Lung (tissue), 16 donors: ENCODE measurements around the gene EIF2S2. TPM values are rescaled to one million over a fixed set of nuclear protein-coding genes. Genes with fewer than 3 reads are reported as not detected.
"Not testable (repeated sequence)": the region's sequence is repeated elsewhere in the genome, so short reads cannot be mapped to it uniquely, and the experiment has no call there.

Experiments used
- ATAC-seq: fragments of 200-7000 bp; cut with Tn5 transposase; one replicate; pipeline ENCODE4 v1.9.1; 2020; ENCODE audit warnings: moderate number of reproducible peaks; ENCODE audit not compliant: insufficient read depth, low FRiP score
- DNase-seq, 3 donors: peaks; one replicate each; pipeline ENCODE4 v3.0.0-alpha.2; 2013 to 2017
- H3K27ac ChIP-seq, 2 donors: one replicate each; pipeline ENCODE4 v1.5.1; 2013; ENCODE audit warnings: mild to moderate bottlenecking in 2 of 2, moderate library complexity in 2 of 2, control low read depth in 1 of 2, inconsistent platforms in 1 of 2, low read depth in 1 of 2, low read length in 1 of 2
- H3K27me3 ChIP-seq, 3 donors: one replicate each; pipeline ENCODE4 v1.5.1; 2013; ENCODE audit warnings: low read length in 2 of 3; ENCODE audit not compliant: control insufficient read depth in 3 of 3, insufficient read depth in 3 of 3
- H3K36me3 ChIP-seq, 4 donors: one replicate each; pipeline ENCODE4 v1.5.1; 2013; ENCODE audit warnings: low read length in 4 of 4, mild to moderate bottlenecking in 1 of 4, moderate library complexity in 1 of 4; ENCODE audit not compliant: control insufficient read depth in 4 of 4, insufficient read depth in 4 of 4
- H3K4me1 ChIP-seq, 5 donors: one replicate each; pipeline ENCODE4 v1.5.1; 2013; ENCODE audit warnings: low read length in 5 of 5, mild to moderate bottlenecking in 2 of 5, moderate library complexity in 1 of 5; ENCODE audit not compliant: control insufficient read depth in 5 of 5, insufficient read depth in 5 of 5
- H3K4me3 ChIP-seq: one replicate; pipeline ENCODE4 v1.5.1; 2013; ENCODE audit warnings: mild to moderate bottlenecking, control low read depth, moderate library complexity
- H3K9ac ChIP-seq, 2 donors: one replicate each; pipeline ENCODE4 v1.5.1; 2013; ENCODE audit warnings: low read length in 2 of 2, control low read depth in 1 of 2; ENCODE audit not compliant: insufficient read depth in 1 of 2
- H3K9me3 ChIP-seq, 4 donors: one replicate each; pipeline ENCODE4 v1.5.1; 2013; ENCODE audit warnings: low read length in 3 of 4, mild to moderate bottlenecking in 1 of 4, moderate library complexity in 1 of 4; ENCODE audit not compliant: control insufficient read depth in 4 of 4, insufficient read depth in 3 of 4
- CTCF ChIP-seq: IDR thresholded peaks from 2 replicates; pipeline ENCODE4 v1.5.1; 2012; ENCODE audit warnings: mild to moderate bottlenecking; ENCODE audit errors: control extremely low read depth, extremely low read depth
- WGBS, 2 donors: extraction: QIAGEN DNeasy Blood & Tissue Kit; methylation state at CpG; one replicate each; pipeline ENCODE4 v1.1.7; 2013; 5-methylcytosine and 5-hydroxymethylcytosine counted together
- long read RNA-seq, 5 donors: transcript quantifications; one replicate each; lab custom pipeline, GENCODE V29; 2026
- polyA plus RNA-seq, 2 donors: library from polyadenylated mRNA; stranded (reverse); fragments of 200-250 nt; gene quantifications; one replicate each; pipeline ENCODE4 v1.2.1, GENCODE V29; 2013
- total RNA-seq, 2 donors: library from RNA; depleted of rRNA in 1 of 2; stranded (reverse); fragments of >200 nt in 1 of 2; gene quantifications; one replicate each; pipeline ENCODE4 v1.2.1, GENCODE V29; 2014 to 2021
- donor health status: control.
- donor health status: control.
- donor health status: Bipolar disorder and iron deficiency.
- donor health status: healthy.
- donor health status: DM: yes; HTN: yes; CAD: no.

Gene EIF2S2
- total RNA-seq (10 to 100 TPM; 48.2 to 55.9 TPM), polyA plus RNA-seq (10 to 100 TPM; 37.5 to 69.7 TPM)
- long read RNA-seq, donor 1, transcript EIF2S2-201 (9 exons, 2,656 nt) = major isoform, 29 of 97 reads
- long read RNA-seq, donor 1, partial matches to known transcripts = 68 of 97 reads
- long read RNA-seq, donor 1, other reads (novel, unspliced or antisense) = 0 of 97 reads
- long read RNA-seq, donor 2, transcript EIF2S2-201 (9 exons, 2,656 nt) = major isoform, 12 of 65 reads
- long read RNA-seq, donor 2, partial matches to known transcripts = 53 of 65 reads
- long read RNA-seq, donor 2, other reads (novel, unspliced or antisense) = 0 of 65 reads
- long read RNA-seq, donor 3, transcript EIF2S2-201 (9 exons, 2,656 nt) = major isoform, 17 of 79 reads
- long read RNA-seq, donor 3, partial matches to known transcripts = 62 of 79 reads
- long read RNA-seq, donor 3, other reads (novel, unspliced or antisense) = 0 of 79 reads
- long read RNA-seq, donor 4, transcript EIF2S2-201 (9 exons, 2,656 nt) = major isoform, 12 of 65 reads
- long read RNA-seq, donor 4, partial matches to known transcripts = 53 of 65 reads
- long read RNA-seq, donor 4, other reads (novel, unspliced or antisense) = 0 of 65 reads
- long read RNA-seq, donor 5, transcript EIF2S2-201 (9 exons, 2,656 nt) = major isoform, 33 of 157 reads
- long read RNA-seq, donor 5, partial matches to known transcripts = 124 of 157 reads
- long read RNA-seq, donor 5, other reads (novel, unspliced or antisense) = 0 of 157 reads

- H3K4me1 ChIP-seq = peaks cover 0 to 12% (median 7%) of the 10 kb centered on the region in 5 donors
- peak within 1 kb of the TSS; percentile 81 to 97 for H3K9ac ChIP-seq
- peak within 1 kb of the TSS; percentile 95 to 97 for H3K27ac ChIP-seq
- 0% methylated on average over 76 to 81 of the region's 81 CpGs for WGBS, 2 donors
- H3K4me3 ChIP-seq = peak within 1 kb of the TSS; percentile 91
- H3K36me3 ChIP-seq = peaks cover 0 to 13% (median 6%) of the 10 kb centered on the region in 4 donors
- no peaks in the 10 kb centered on the region for H3K9me3 ChIP-seq
- no peak for TF ChIP-seq CTCF
- no peaks in the 10 kb centered on the region for H3K27me3 ChIP-seq
- peak; percentile 93 for ATAC-seq
- peak; percentile 99 to 100 (median 99) for DNase-seq
Observed at GRCh38 chr20:34111702-34112599, at the start of gene EIF2S2. Gene EIF2S2 (minus strand): TSS chr20:34112243. CDS start chr20:34112110, 133 bp downstream.

GRCh38 chr20:34157697-34158096 is 45.7 kb upstream of the EIF2S2 start:
- H3K27me3 ChIP-seq, H3K36me3 ChIP-seq, H3K9ac ChIP-seq, H3K9me3 ChIP-seq, H3K4me1 ChIP-seq, H3K4me3 ChIP-seq, ATAC-seq, H3K27ac ChIP-seq, DNase-seq: not testable (repeated sequence)
- WGBS, 2 donors = 58 to 78% methylated on average over 8 of the region's 8 CpGs

GRCh38 chr20:34155836-34156235 is 43.8 kb upstream of the EIF2S2 start:
- H3K27ac ChIP-seq = no peak overlapping the region
- WGBS, 2 donors = 22 to 42% methylated on average over 2 of the region's 2 CpGs
- peaks cover 0 to 4% (median 0%) of the 10 kb centered on the region in 5 donors for H3K4me1 ChIP-seq

GRCh38 chr20:34153169-34153568 is 41.1 kb upstream of the EIF2S2 start:
- H3K27ac ChIP-seq, H3K9ac ChIP-seq, DNase-seq, H3K36me3 ChIP-seq, H3K4me1 ChIP-seq, H3K9me3 ChIP-seq, ATAC-seq, H3K4me3 ChIP-seq, H3K27me3 ChIP-seq: not testable (repeated sequence)
- WGBS, 2 donors = 94 to 98% methylated on average over 6 of the region's 6 CpGs

More at GRCh38 chr20:34155836-34156235, 43.8 kb upstream of the EIF2S2 start:
- no peak for ATAC-seq
- H3K9me3 ChIP-seq = no peaks in the 10 kb centered on the region
- no peaks in the 10 kb centered on the region for H3K36me3 ChIP-seq
- TF ChIP-seq CTCF = no peak
- DNase-seq = no peak
- H3K4me3 ChIP-seq = no peak overlapping the region
- no peak overlapping the region for H3K9ac ChIP-seq
- H3K27me3 ChIP-seq = no peaks in the 10 kb centered on the region

- not testable (repeated sequence) for H3K36me3 ChIP-seq, ATAC-seq, H3K4me3 ChIP-seq, H3K9ac ChIP-seq, H3K4me1 ChIP-seq, H3K27me3 ChIP-seq, H3K27ac ChIP-seq, DNase-seq, H3K9me3 ChIP-seq
- 94 to 95% methylated on average over 8 of the region's 8 CpGs for WGBS, 2 donors
Observed at GRCh38 chr20:34152073-34152472, 40.0 kb upstream of the EIF2S2 start.
